Osteocyte (in vitro differentiated cells): Measurements from ENCODE around the gene OR2K2. TPM values are rescaled to one million over a fixed set of nuclear protein-coding genes. Genes with fewer than 3 reads are reported as not detected.

Experiments used
- DNase-seq: peaks from one replicate; pipeline ENCODE4 v3.0.0; 2021; ENCODE audit warnings: mixed read lengths; ENCODE audit not compliant: unreplicated experiment; ENCODE audit errors: extremely low spot score
- H3K27ac Mint-ChIP-seq: one replicate; pipeline ENCODE4 v1.8.0; 2021; ENCODE audit warnings: mild to moderate bottlenecking, mixed read lengths; ENCODE audit not compliant: unreplicated experiment
- H3K27me3 Mint-ChIP-seq: one replicate; pipeline ENCODE4 v1.8.0; 2021; ENCODE audit warnings: mixed read lengths; ENCODE audit not compliant: unreplicated experiment
- H3K36me3 Mint-ChIP-seq: one replicate; pipeline ENCODE4 v1.8.0; 2021; ENCODE audit warnings: mixed read lengths; ENCODE audit not compliant: unreplicated experiment
- H3K4me1 Mint-ChIP-seq: one replicate; pipeline ENCODE4 v1.8.0; 2021; ENCODE audit warnings: mixed read lengths; ENCODE audit not compliant: unreplicated experiment
- H3K4me3 Mint-ChIP-seq: one replicate; pipeline ENCODE4 v1.8.0; 2021; ENCODE audit warnings: mild to moderate bottlenecking, moderate library complexity, mixed read lengths; ENCODE audit not compliant: unreplicated experiment
- H3K9me3 Mint-ChIP-seq: one replicate; pipeline ENCODE4 v1.8.0; 2021; ENCODE audit warnings: mixed read lengths; ENCODE audit not compliant: unreplicated experiment
- CTCF ChIP-seq: fragments of 200-600 bp; sonication (generic); IDR thresholded peaks from 2 replicates; pipeline ENCODE4 v1.5.0; 2021; ENCODE audit warnings: antibody characterized with exemption, mild to moderate bottlenecking, moderate library complexity
- long read RNA-seq: library from polyadenylated mRNA; unstranded; transcript quantifications from one replicate; pipeline ENCODE4 v2.0.0, GENCODE V29; 2021
- total RNA-seq: library from RNA; stranded (reverse); gene quantifications from 2 replicates; pipeline ENCODE4 v1.2.1, GENCODE V29; 2021

Gene OR2K2
- not detected in 2 replicates for total RNA-seq
- long read RNA-seq = 0 reads

- DNase-seq = no peak
- Mint-ChIP-seq H3K27me3 (peaks cover 9% of the 10 kb centered on the region), H3K4me1 (no peaks in the 10 kb centered on the region), H3K9me3 (peaks cover 10% of the 10 kb centered on the region), H3K27ac (no peak within 1 kb of the TSS), H3K4me3 (no peak within 1 kb of the TSS), H3K36me3 (no peaks in the 10 kb centered on the region)
- no peak for TF ChIP-seq CTCF
Observed at GRCh38 chr9:111330124-111330523, at the start of gene OR2K2. Gene OR2K2 (minus strand): TSS chr9:111330224. CDS start chr9:111328433, 1,791 bp downstream.

DNA sequence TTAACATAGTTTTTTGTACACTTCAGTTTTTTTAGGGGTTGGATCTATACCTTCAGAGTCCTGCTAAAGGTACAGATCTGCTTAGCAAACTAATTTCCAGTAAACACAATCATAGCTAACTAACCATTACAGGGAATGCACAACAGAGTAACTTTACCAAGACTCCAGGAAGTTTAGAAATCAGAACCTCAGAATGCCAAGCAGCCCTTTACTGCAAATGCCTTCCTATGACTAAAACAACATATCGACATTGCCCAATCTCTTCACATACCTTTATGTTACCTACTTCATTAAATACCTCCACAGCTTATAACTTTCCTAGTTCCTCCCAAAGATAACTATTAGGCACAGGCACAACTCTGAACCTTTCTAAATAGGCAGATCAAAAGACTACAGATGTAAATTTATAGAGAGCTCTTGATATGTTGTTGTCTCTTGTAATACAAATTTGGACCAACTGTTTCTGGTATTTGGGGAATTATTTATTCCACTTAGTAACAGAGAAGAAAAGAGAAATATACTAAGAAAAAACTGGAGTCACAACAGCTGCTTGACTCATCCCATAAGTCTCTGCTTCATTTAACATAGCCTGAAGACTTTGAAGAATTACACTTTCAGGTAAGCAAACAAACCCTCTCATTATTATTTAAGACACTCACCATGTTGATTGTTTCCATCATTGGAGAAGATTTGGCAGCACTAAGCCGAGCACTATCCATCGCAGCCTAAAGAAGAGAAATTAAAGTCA is 46.0 kb upstream of the OR2K2 start:
- peaks cover 67% of the 10 kb centered on the region for H3K36me3 Mint-ChIP-seq
- H3K4me3 Mint-ChIP-seq = no peak overlapping the region
- peaks cover 2% of the 10 kb centered on the region for H3K4me1 Mint-ChIP-seq
- DNase-seq = no peak
- TF ChIP-seq CTCF = no peak
- H3K27me3 Mint-ChIP-seq = no peaks in the 10 kb centered on the region
- H3K27ac Mint-ChIP-seq = no peak overlapping the region
- H3K9me3 Mint-ChIP-seq = no peaks in the 10 kb centered on the region

GRCh38 chr9:111375062-111375461 is 45.0 kb upstream of the OR2K2 start:
- Mint-ChIP-seq H3K4me1 (peaks cover 2% of the 10 kb centered on the region), H3K4me3 (no peak overlapping the region), H3K36me3 (peaks cover 69% of the 10 kb centered on the region), H3K27ac (no peak overlapping the region), H3K27me3 (no peaks in the 10 kb centered on the region), H3K9me3 (no peaks in the 10 kb centered on the region)
- no peak for DNase-seq
- no peak for TF ChIP-seq CTCF

GRCh38 chr9:111372297-111372696 is 42.3 kb upstream of the OR2K2 start:
- Mint-ChIP-seq H3K4me1 (peaks cover 2% of the 10 kb centered on the region), H3K36me3 (peaks cover 67% of the 10 kb centered on the region), H3K27ac (no peak overlapping the region), H3K4me3 (no peak overlapping the region), H3K9me3 (no peaks in the 10 kb centered on the region), H3K27me3 (no peaks in the 10 kb centered on the region)
- no peak for DNase-seq
- no peak for TF ChIP-seq CTCF

DNA sequence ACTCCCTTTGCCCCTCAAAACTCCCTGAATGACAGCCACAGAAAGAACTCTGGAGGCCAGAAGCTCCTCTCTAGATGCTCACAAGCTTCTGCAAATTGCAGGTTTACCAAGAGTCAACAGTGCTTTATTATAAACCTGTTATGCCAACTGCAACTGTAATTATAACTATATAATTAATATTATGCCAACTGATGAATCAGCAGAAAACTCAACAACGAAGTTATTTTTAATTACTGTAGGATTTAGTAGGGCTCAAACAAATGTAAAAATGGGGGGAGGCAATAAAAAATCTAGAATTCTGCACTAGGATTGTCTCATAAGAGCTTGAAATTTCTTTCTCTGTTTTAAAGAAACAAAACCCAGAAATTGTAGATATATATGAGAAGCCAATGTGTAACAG is 37.0 kb upstream of the OR2K2 start:
- H3K9me3 Mint-ChIP-seq = no peaks in the 10 kb centered on the region
- peaks cover 73% of the 10 kb centered on the region for H3K36me3 Mint-ChIP-seq
- H3K4me1 Mint-ChIP-seq = no peaks in the 10 kb centered on the region
- no peak for DNase-seq
- no peaks in the 10 kb centered on the region for H3K27me3 Mint-ChIP-seq
- H3K27ac Mint-ChIP-seq = no peak overlapping the region
- TF ChIP-seq CTCF = no peak
- no peak overlapping the region for H3K4me3 Mint-ChIP-seq
